ENCODE measurements around the gene GPATCH1. TPM values are rescaled to one million over a fixed set of nuclear protein-coding genes. Genes with fewer than 3 reads are reported as not detected.

GPATCH1 gene
- total RNA-seq, 1 donor from 2014 or later, result 9.7 TPM

- ATAC-seq (no peak), DNase-seq (ENCODE audit: low spot score) (no peak)
- intact Hi-C loops (cut with DNase I), result no loop called here
Measured at GRCh38 chr19:33060586-33060985, 20.4 kb upstream of the GPATCH1 start.

GRCh38 chr19:33062902-33063301, 18.1 kb upstream of the GPATCH1 start:
- intact Hi-C loops (cut with DNase I), result no loop called here

GRCh38 chr19:33063356-33063752, 17.6 kb upstream of the GPATCH1 start:
- intact Hi-C loops (cut with DNase I), result no loop called here
- DNase-seq (ENCODE audit: low spot score) (no peak), ATAC-seq (peak; percentile 23)

More at GRCh38 chr19:33062902-33063301, 18.1 kb upstream of the GPATCH1 start:
- no peak for DNase-seq (ENCODE audit: low spot score)
- ATAC-seq, result no peak

- ATAC-seq (peak; percentile 13), DNase-seq (ENCODE audit: low spot score) (no peak)
- intact Hi-C loops (cut with DNase I), result no loop called here
Measured at GRCh38 chr19:33063753-33064457, 17.1 kb upstream of the GPATCH1 start.

- DNase-seq (ENCODE audit: low spot score) (peak; percentile 61), ATAC-seq (peak; percentile 38)
- intact Hi-C loops (cut with DNase I), result no loop called here
Measured at GRCh38 chr19:33064458-33064791, 16.6 kb upstream of the GPATCH1 start.

- ATAC-seq (peak; percentile 88), DNase-seq (ENCODE audit: low spot score) (peak; percentile 77)
- intact Hi-C loops (cut with DNase I), result no loop called here
Measured at GRCh38 chr19:33064792-33065550, 16.0 kb upstream of the GPATCH1 start, which contains the start of gene RHPN2. Gene RHPN2, minus strand, starts transcription at chr19:33064888. Its CDS starts 36 bp downstream, at chr19:33064852.

- intact Hi-C loops (cut with DNase I), result no loop called here
- no peak for DNase-seq (ENCODE audit: low spot score)
- no peak for ATAC-seq
Measured at GRCh38 chr19:33066543-33066942, 14.4 kb upstream of the GPATCH1 start.

GRCh38 chr19:33067121-33067520, 13.9 kb upstream of the GPATCH1 start:
- intact Hi-C loops (cut with DNase I), result no loop called here
- ATAC-seq (no peak), DNase-seq (ENCODE audit: low spot score) (no peak)

- no peak for DNase-seq (ENCODE audit: low spot score)
- intact Hi-C loops (cut with DNase I), result no loop called here
- ATAC-seq, result no peak
Measured at GRCh38 chr19:33071887-33072286, 9.1 kb upstream of the GPATCH1 start.

- ATAC-seq (no peak), DNase-seq (ENCODE audit: low spot score) (no peak)
- intact Hi-C loops (cut with DNase I), result no loop called here
Measured at GRCh38 chr19:33075519-33075918, 5.5 kb upstream of the GPATCH1 start.

GRCh38 chr19:33085570-33086128, 4.7 kb downstream of the GPATCH1 start:
- no peak for DNase-seq (ENCODE audit: low spot score)
- no peak for ATAC-seq
- intact Hi-C loops (cut with DNase I), result no loop called here

GRCh38 chr19:33086955-33087354, 6.0 kb downstream of the GPATCH1 start:
- intact Hi-C loops (cut with DNase I), result no loop called here
- ATAC-seq (no peak), DNase-seq (ENCODE audit: low spot score) (no peak)

GRCh38 chr19:33089010-33089409, 8.0 kb downstream of the GPATCH1 start:
- intact Hi-C loops (cut with DNase I), result no loop called here
- DNase-seq (ENCODE audit: low spot score), result no peak

GRCh38 chr19:33090179-33090578, 9.2 kb downstream of the GPATCH1 start:
- DNase-seq (ENCODE audit: low spot score), result no peak
- intact Hi-C loops (cut with DNase I), result no loop called here
- ATAC-seq, result no peak

More at GRCh38 chr19:33089010-33089409, 8.0 kb downstream of the GPATCH1 start:
- no peak for ATAC-seq

- DNase-seq (ENCODE audit: low spot score) (no peak), ATAC-seq (no peak)
- intact Hi-C loops (cut with DNase I), result no loop called here
Measured at GRCh38 chr19:33093420-33094210, 12.6 kb downstream of the GPATCH1 start.

- ATAC-seq (no peak), DNase-seq (ENCODE audit: low spot score) (no peak)
- intact Hi-C loops (cut with DNase I), result no loop called here
Measured at GRCh38 chr19:33094436-33095067, 13.6 kb downstream of the GPATCH1 start.

- DNase-seq (ENCODE audit: low spot score) (no peak), ATAC-seq (no peak)
- intact Hi-C loops (cut with DNase I), result no loop called here
Measured at GRCh38 chr19:33096005-33096404, 15.0 kb downstream of the GPATCH1 start.

GRCh38 chr19:33098055-33098534, 17.1 kb downstream of the GPATCH1 start:
- ATAC-seq (no peak), DNase-seq (ENCODE audit: low spot score) (no peak)
- intact Hi-C loops (cut with DNase I), result no loop called here

Measured in sciatic nerve (tissue), 2 donors.